H1 (cell line): Measurements from ENCODE around the gene PRKAG1. TPM values are rescaled to one million over a fixed set of nuclear protein-coding genes. Genes with fewer than 3 reads are reported as not detected.

ENCODE experiments used
- E2F6 ChIP-seq: IDR thresholded peaks from 2 replicates; pipeline ENCODE4 v1.6.1; 2012; ENCODE audit warnings: inconsistent platforms
- HDAC2 ChIP-seq, 2 experiments: fragments of 300-600 bp in 1 of 2; sonication (generic) in 1 of 2; IDR thresholded peaks; 2 replicates each; pipeline ENCODE4 v1.6.1; 2011 to 2012; ENCODE audit warnings: low read depth in 2 of 2, low read length in 2 of 2, mild to moderate bottlenecking in 2 of 2, moderate library complexity in 2 of 2, borderline replicate concordance in 1 of 2, inconsistent platforms in 1 of 2
- JUN ChIP-seq: IDR thresholded peaks from 2 replicates; pipeline ENCODE4 v1.6.1; 2011; ENCODE audit warnings: low read depth, mild to moderate bottlenecking, improper control_type of control experiment, low read length
- JUND ChIP-seq: IDR thresholded peaks from 2 replicates; pipeline ENCODE4 v1.6.1; 2011; ENCODE audit warnings: mild to moderate bottlenecking, improper control_type of control experiment, low read length
- PHF8 ChIP-seq: fragments of 200-600 bp; sonication (generic); conservative IDR thresholded peaks from 2 replicates; pipeline ENCODE4 v1.7.1; 2012; ENCODE audit warnings: low read depth, mild to moderate bottlenecking, inconsistent platforms, low read length, moderate library complexity
- polyA plus RNA-seq, 7 experiments: library from polyadenylated mRNA; depleted of rRNA in 3 of 7; stranded (reverse) in 5 of 7; unstranded in 2 of 7; fragments of >200 nt in 5 of 7; fragments of 200-250 nt in 2 of 7; gene quantifications; 1 replicate in 5 of 7; 2 replicates in 1 of 7; 4 replicates in 1 of 7; pipeline versions ENCODE4 v1.2.1 to v1.2.3, GENCODE V29; 2011 to 2013; ENCODE audit warnings: missing spikeins in 2 of 7, mixed read lengths in 2 of 7
- total RNA-seq: library from RNA; stranded (reverse); fragmentation: NEBNext Ultra II Directional; extraction: Animal tissue kit (Norgen Biotek cat#: 25700); gene quantifications from 2 replicates; pipeline ENCODE4 v1.2.1, GENCODE V29; 2021
- TF ChIP-seq, protein P1 (sequence below), 3 experiments: IDR thresholded peaks; 1 replicate in 2 of 3; 2 replicates in 1 of 3; pipeline versions ENCODE4 v1.5.1 to v1.6.1; 2011; ENCODE audit warnings: low read length in 3 of 3, mild to moderate bottlenecking in 3 of 3, inconsistent platforms in 2 of 3, low read depth in 1 of 3, moderate library complexity in 1 of 3; ENCODE audit not compliant: insufficient read depth in 1 of 3; ENCODE audit errors: control extremely low read depth in 1 of 3

Gene PRKAG1
- total and polyA plus RNA-seq, 2 of the 8 experiments (the other 6 are each of a cell fraction or from before 2014, with no cell fraction given): 38.6 to 57.5 TPM

DNA sequence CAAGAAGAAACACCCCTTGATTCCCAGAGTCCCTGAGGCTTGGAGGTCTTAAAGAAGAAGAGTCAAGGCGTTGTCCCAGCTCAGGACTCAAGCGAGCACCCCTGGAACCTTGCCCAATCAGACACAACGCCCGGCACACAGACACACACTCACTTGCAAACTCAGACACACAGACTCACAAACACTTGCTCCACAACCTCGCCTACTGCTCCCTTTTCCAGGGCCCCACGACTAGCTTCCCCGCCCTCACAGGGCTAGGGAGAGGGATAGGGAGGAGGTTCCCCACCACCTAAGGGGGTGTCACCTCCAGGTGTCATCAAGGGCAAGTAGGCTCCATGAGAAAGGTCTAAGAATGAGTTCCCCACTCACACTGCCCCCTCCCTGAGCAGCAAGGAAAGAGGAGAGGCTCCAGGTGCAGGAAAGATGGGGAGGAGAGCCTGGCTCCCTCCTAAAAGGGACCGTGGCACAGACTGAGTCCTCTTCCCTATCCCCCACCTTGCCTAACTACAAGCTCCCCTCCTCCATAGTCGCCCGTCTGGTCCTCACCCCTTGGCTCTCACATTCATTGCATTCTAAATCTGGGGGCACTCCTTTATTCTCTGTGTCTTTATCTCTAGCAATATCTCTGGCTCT is 47.8 kb downstream of the PRKAG1 start (continued):
- TF ChIP-seq JUN (no peak), HDAC2 (IDR thresholded peaks at IDR 0.05; ENCODE audit: borderline replicate concordance in 1 of 2, low read depth in 2 of 2, low read length in 2 of 2) (no peak), JUND (no peak), E2F6 (no peak), PHF8 (no peak)
- TF ChIP-seq, protein P1, sequence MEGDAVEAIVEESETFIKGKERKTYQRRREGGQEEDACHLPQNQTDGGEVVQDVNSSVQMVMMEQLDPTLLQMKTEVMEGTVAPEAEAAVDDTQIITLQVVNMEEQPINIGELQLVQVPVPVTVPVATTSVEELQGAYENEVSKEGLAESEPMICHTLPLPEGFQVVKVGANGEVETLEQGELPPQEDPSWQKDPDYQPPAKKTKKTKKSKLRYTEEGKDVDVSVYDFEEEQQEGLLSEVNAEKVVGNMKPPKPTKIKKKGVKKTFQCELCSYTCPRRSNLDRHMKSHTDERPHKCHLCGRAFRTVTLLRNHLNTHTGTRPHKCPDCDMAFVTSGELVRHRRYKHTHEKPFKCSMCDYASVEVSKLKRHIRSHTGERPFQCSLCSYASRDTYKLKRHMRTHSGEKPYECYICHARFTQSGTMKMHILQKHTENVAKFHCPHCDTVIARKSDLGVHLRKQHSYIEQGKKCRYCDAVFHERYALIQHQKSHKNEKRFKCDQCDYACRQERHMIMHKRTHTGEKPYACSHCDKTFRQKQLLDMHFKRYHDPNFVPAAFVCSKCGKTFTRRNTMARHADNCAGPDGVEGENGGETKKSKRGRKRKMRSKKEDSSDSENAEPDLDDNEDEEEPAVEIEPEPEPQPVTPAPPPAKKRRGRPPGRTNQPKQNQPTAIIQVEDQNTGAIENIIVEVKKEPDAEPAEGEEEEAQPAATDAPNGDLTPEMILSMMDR (IDR thresholded peaks at IDR 0.05; ENCODE audit: control extremely low read depth in 1 of 3, insufficient read depth in 1 of 3, low read depth in 1 of 3, low read length in 3 of 3): no peak
- TF ChIP-seq, all 59 proteins: peak for 2
